SK-N-MC (cell line): Measurements from ENCODE around the gene PPIG.
A peak's percentile ranks its signal among the peaks of the same experiment; 100 is the strongest.
"Not testable (repeated sequence)": the region's sequence is repeated elsewhere in the genome, so short reads cannot be mapped to it uniquely, and the experiment has no call there.

ENCODE experiments used
- DNase-seq: peaks from one replicate; pipeline ENCODE4 v3.0.0-alpha.2; 2011; ENCODE audit warnings: low read depth, low spot score
- H3K27ac ChIP-seq: fragments of 200-600 bp; sonication (generic); 2 replicates; pipeline ENCODE4 v1.5.1; 2016; ENCODE audit warnings: mixed run types
- H3K36me3 ChIP-seq: fragments of 200-600 bp; sonication (generic); 2 replicates; pipeline ENCODE4 v1.6.1; 2017; ENCODE audit warnings: antibody characterized with exemption, low read length, mixed read lengths; ENCODE audit not compliant: insufficient read depth
- H3K4me3 ChIP-seq: fragments of 200-600 bp; sonication (generic); 2 replicates; pipeline ENCODE4 v1.5.1; 2016
- H3K9ac ChIP-seq: fragments of 200-600 bp; sonication (generic); 2 replicates; pipeline ENCODE4 v1.8.0; 2017; ENCODE audit warnings: mixed run types, mixed read lengths; ENCODE audit not compliant: insufficient read length
- H3K9me3 ChIP-seq: fragments of 200-600 bp; sonication (generic); 2 replicates; pipeline ENCODE4 v1.6.1; 2017; ENCODE audit warnings: low read depth, mild to moderate bottlenecking, antibody characterized with exemption, low read length, moderate library complexity, mixed read lengths
- EZH2 ChIP-seq: fragments of 200-600 bp; sonication (generic); IDR thresholded peaks from one replicate; pipeline ENCODE4 v1.6.1; 2017; ENCODE audit warnings: antibody characterized with exemption
- FOXP2 ChIP-seq: optimal IDR thresholded peaks from 2 replicates; pipeline ENCODE3; 2011; ENCODE audit warnings: mild to moderate bottlenecking, moderate library complexity; ENCODE audit not compliant: insufficient read depth; ENCODE audit errors: extremely low read length, control extremely low read depth
- POLR2AphosphoS5 ChIP-seq: IDR thresholded peaks from 2 replicates; pipeline ENCODE4 v1.6.1; 2012; ENCODE audit warnings: mild to moderate bottlenecking, low read depth, low read length, borderline replicate concordance

PPIG gene

GRCh38 chr2:169613876-169614275 is 29.7 kb downstream of the PPIG start:
- no peak overlapping the region for H3K9ac ChIP-seq
- no peak for TF ChIP-seq FOXP2
- H3K27ac ChIP-seq = no peak overlapping the region
- no peaks in the 10 kb centered on the region; the same call in 1 of the 2 replicates for H3K9me3 ChIP-seq
- H3K36me3 ChIP-seq = peaks cover 86% of the 10 kb centered on the region
- H3K4me3 ChIP-seq = no peak overlapping the region
- no peak for DNase-seq

- not testable (repeated sequence) for H3K9me3 ChIP-seq, H3K9ac ChIP-seq, H3K4me3 ChIP-seq, DNase-seq, H3K27ac ChIP-seq
- peaks cover 75% of the 10 kb centered on the region for H3K36me3 ChIP-seq
Observed at GRCh38 chr2:169615982-169616381, 31.8 kb downstream of the PPIG start.

GRCh38 chr2:169619946-169620345 is 35.8 kb downstream of the PPIG start:
- no peak for TF ChIP-seq FOXP2
- no peak for TF ChIP-seq POLR2AphosphoS5
- no peak for TF ChIP-seq EZH2
- peaks cover 63% of the 10 kb centered on the region for H3K36me3 ChIP-seq

GRCh38 chr2:169620509-169620908 is 36.4 kb downstream of the PPIG start:
- no peak overlapping the region for H3K27ac ChIP-seq
- H3K9ac ChIP-seq = no peak overlapping the region
- DNase-seq = no peak
- TF ChIP-seq POLR2AphosphoS5 (no peak), EZH2 (no peak), FOXP2 (no peak)
- H3K36me3 ChIP-seq = peaks cover 63% of the 10 kb centered on the region
- no peaks in the 10 kb centered on the region; the same call in 1 of the 2 replicates for H3K9me3 ChIP-seq
- H3K4me3 ChIP-seq = no peak overlapping the region

More at GRCh38 chr2:169619946-169620345, 35.8 kb downstream of the PPIG start:
- no peak overlapping the region for H3K27ac ChIP-seq
- H3K4me3 ChIP-seq = no peak overlapping the region
- no peak for DNase-seq
- H3K9me3 ChIP-seq = no peaks in the 10 kb centered on the region; the same call in 1 of the 2 replicates
- no peak overlapping the region for H3K9ac ChIP-seq

GRCh38 chr2:169623235-169623634 is 39.1 kb downstream of the PPIG start:
- no peaks in the 10 kb centered on the region for H3K9me3 ChIP-seq
- no peak for TF ChIP-seq POLR2AphosphoS5
- TF ChIP-seq FOXP2 = no peak
- no peak for TF ChIP-seq EZH2
- no peak overlapping the region for H3K9ac ChIP-seq
- peaks cover 62% of the 10 kb centered on the region for H3K36me3 ChIP-seq
- DNase-seq = no peak
- H3K27ac ChIP-seq = no peak overlapping the region
- no peak overlapping the region for H3K4me3 ChIP-seq

GRCh38 chr2:169625781-169626180 is 41.6 kb downstream of the PPIG start:
- TF ChIP-seq EZH2 (no peak), FOXP2 (no peak), POLR2AphosphoS5 (no peak)
- no peak for DNase-seq
- Histone ChIP-seq H3K4me3 (no peak overlapping the region), H3K27ac (no peak overlapping the region), H3K9ac (no peak overlapping the region), H3K9me3 (no peaks in the 10 kb centered on the region), H3K36me3 (peaks cover 70% of the 10 kb centered on the region)

GRCh38 chr2:169636440-169637097 is 52.4 kb downstream of the PPIG start:
- H3K4me3 ChIP-seq = no peak overlapping the region
- 0 out of 2 replicates have a peak overlapping the region, but pooled peaks have one; percentile 27 for H3K27ac ChIP-seq
- no peak overlapping the region for H3K9ac ChIP-seq
- H3K9me3 ChIP-seq = no peaks in the 10 kb centered on the region
- no peak for TF ChIP-seq FOXP2
- TF ChIP-seq POLR2AphosphoS5 = no peak
- TF ChIP-seq EZH2 = no peak
- no peak for DNase-seq
- H3K36me3 ChIP-seq = peaks cover 81% of the 10 kb centered on the region

GRCh38 chr2:169637620-169638019 is 53.5 kb downstream of the PPIG start:
- Histone ChIP-seq H3K4me3 (no peak overlapping the region), H3K9ac (no peak overlapping the region), H3K36me3 (peaks cover 75% of the 10 kb centered on the region), H3K9me3 (no peaks in the 10 kb centered on the region), H3K27ac (peak overlapping the region; percentile 27; the same call in 1 of the 2 replicates)
- peak; percentile 10 for DNase-seq
- TF ChIP-seq FOXP2 = no peak

GRCh38 chr2:169640104-169640503 is 56.0 kb downstream of the PPIG start:
- no peak for DNase-seq
- Histone ChIP-seq H3K4me3 (no peak overlapping the region), H3K9ac (no peak overlapping the region), H3K36me3 (peaks cover 50% of the 10 kb centered on the region), H3K27ac (no peak overlapping the region), H3K9me3 (no peaks in the 10 kb centered on the region)
- TF ChIP-seq EZH2 (no peak), POLR2AphosphoS5 (no peak), FOXP2 (no peak)
